ENCODE data around the gene ATXN3.

GRCh38 chr14:92049781-92050180, 56.6 kb downstream of the ATXN3 start:
- TF ChIP-seq RAD21 (IDR thresholded peaks at IDR 0.05; ENCODE audit: low read length) = no peak
- TF ChIP-seq YY1 (IDR thresholded peaks at IDR 0.05; ENCODE audit: low read depth) = no peak
- TF ChIP-seq, protein P1, sequence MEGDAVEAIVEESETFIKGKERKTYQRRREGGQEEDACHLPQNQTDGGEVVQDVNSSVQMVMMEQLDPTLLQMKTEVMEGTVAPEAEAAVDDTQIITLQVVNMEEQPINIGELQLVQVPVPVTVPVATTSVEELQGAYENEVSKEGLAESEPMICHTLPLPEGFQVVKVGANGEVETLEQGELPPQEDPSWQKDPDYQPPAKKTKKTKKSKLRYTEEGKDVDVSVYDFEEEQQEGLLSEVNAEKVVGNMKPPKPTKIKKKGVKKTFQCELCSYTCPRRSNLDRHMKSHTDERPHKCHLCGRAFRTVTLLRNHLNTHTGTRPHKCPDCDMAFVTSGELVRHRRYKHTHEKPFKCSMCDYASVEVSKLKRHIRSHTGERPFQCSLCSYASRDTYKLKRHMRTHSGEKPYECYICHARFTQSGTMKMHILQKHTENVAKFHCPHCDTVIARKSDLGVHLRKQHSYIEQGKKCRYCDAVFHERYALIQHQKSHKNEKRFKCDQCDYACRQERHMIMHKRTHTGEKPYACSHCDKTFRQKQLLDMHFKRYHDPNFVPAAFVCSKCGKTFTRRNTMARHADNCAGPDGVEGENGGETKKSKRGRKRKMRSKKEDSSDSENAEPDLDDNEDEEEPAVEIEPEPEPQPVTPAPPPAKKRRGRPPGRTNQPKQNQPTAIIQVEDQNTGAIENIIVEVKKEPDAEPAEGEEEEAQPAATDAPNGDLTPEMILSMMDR (IDR thresholded peaks at IDR 0.05) = no peak
- no peak for TF ChIP-seq REST (IDR thresholded peaks at IDR 0.05; ENCODE audit: low read depth, low read length)
- TF ChIP-seq POLR2AphosphoS5 (IDR thresholded peaks at IDR 0.05; ENCODE audit: low read depth, low read length) = no peak
- TF ChIP-seq TAF1 (IDR thresholded peaks at IDR 0.05; ENCODE audit: borderline replicate concordance, low read depth, low read length) = no peak
- TF ChIP-seq FOXJ3 (CRISPR knock-in tag; IDR thresholded peaks at IDR 0.05) = no peak
- TF ChIP-seq RCOR1 (IDR thresholded peaks at IDR 0.05; ENCODE audit: low read length) = no peak
